Measurements from ENCODE around the gene C4orf46. TPM values are rescaled to one million over a fixed set of nuclear protein-coding genes. Genes with fewer than 3 reads are reported as not detected.

Gene C4orf46
- total and polyA plus RNA-seq, 2 of the 4 experiments (the other 2 are of a cell fraction): 8.1 to 10.0 TPM

GRCh38 chr4:158625544-158625943 lies 46.1 kb downstream of the C4orf46 start:
- Histone ChIP-seq H3K36me3 (ENCODE audit: control insufficient read depth, insufficient read depth, low read length) (no peaks in the 10 kb centered on the region), H3K4me2 (ENCODE audit: low read depth, low read length) (no peak overlapping the region), H3K18ac (ENCODE audit: low read depth, low read length) (no peak overlapping the region), H2AK5ac (ENCODE audit: low read depth, low read length) (no peak overlapping the region), H2BK15ac (ENCODE audit: low read depth, low read length) (no peak overlapping the region), H3K9ac (ENCODE audit: low read depth, low read length) (no peak overlapping the region), H4K5ac (ENCODE audit: low read depth, low read length) (no peak overlapping the region), H4K20me1 (ENCODE audit: insufficient read depth, low read length) (no peaks in the 10 kb centered on the region), H2BK120ac (ENCODE audit: low read depth, low read length) (no peak overlapping the region), H3K4me3 (ENCODE audit: insufficient read depth, low read depth, low read length) (no peak overlapping the region), H3K4ac (ENCODE audit: low read depth, low read length) (no peak overlapping the region), H3K27me3 (ENCODE audit: control insufficient read depth, insufficient read depth, low read length) (no peaks in the 10 kb centered on the region; the same call in 1 of the 2 replicates), H3K14ac (replicated peaks; ENCODE audit: low read depth, low read length) (no peak overlapping the region), H3K9me1 (ENCODE audit: insufficient read depth, low read length) (no peaks in the 10 kb centered on the region), H4K8ac (ENCODE audit: low read depth in 2 of 2, low read length in 2 of 2) (no peak overlapping the region), H2BK5ac (ENCODE audit: low read depth, low read length, poor library complexity, severe bottlenecking) (no peak overlapping the region), H2AK9ac (replicated peaks; ENCODE audit: low read depth, low read length, poor library complexity) (no peak overlapping the region), H3K23ac (ENCODE audit: low read depth, low read length) (no peak overlapping the region), H2BK20ac (ENCODE audit: low read depth, low read length) (no peak overlapping the region), H2AFZ (replicated peaks; ENCODE audit: low read length, poor library complexity) (no peak overlapping the region), H4K91ac (ENCODE audit: insufficient read depth, low read depth, low read length) (no peak overlapping the region), H3K56ac (ENCODE audit: extremely low read depth, insufficient read depth, low read length) (no peak overlapping the region), H3K79me1 (ENCODE audit: low read depth in 1 of 2, low read length in 2 of 2) (no peaks in the 10 kb centered on the region), H3K27ac (ENCODE audit: insufficient read depth, low read length) (no peak overlapping the region), H3K4me1 (ENCODE audit: control insufficient read depth, insufficient read depth, low read length) (no peaks in the 10 kb centered on the region), H3K9me3 (ENCODE audit: control insufficient read depth, insufficient read depth, low read length) (no peaks in the 10 kb centered on the region)
- no CpG with 5 or more reads among the region's 2 CpGs for WGBS, 2 experiments (ENCODE audit: extremely low coverage in 2 of 2, insufficient read length in 1 of 2)
- DNase-seq (no peak), ATAC-seq (ENCODE audit: low read depth) (no peak)
- intact Hi-C loops (cut with micrococcal nuclease): loop anchor here (1.0 to 5.0 kb wide), 4 partner anchors 215 to 633 kb away; no protein-coding TSS in a partner anchor
- dilution Hi-C loops (cut with HindIII; ENCODE audit: low sequenced_read_pairs, unreplicated experiment): no loop called here
- no peak for TF ChIP-seq POLR2A (IDR thresholded peaks at IDR 0.05; ENCODE audit: low read depth, low read length)
- no peak for TF ChIP-seq RFX5 (IDR thresholded peaks at IDR 0.05; ENCODE audit: low read depth, low read length)
- TF ChIP-seq, protein P1, sequence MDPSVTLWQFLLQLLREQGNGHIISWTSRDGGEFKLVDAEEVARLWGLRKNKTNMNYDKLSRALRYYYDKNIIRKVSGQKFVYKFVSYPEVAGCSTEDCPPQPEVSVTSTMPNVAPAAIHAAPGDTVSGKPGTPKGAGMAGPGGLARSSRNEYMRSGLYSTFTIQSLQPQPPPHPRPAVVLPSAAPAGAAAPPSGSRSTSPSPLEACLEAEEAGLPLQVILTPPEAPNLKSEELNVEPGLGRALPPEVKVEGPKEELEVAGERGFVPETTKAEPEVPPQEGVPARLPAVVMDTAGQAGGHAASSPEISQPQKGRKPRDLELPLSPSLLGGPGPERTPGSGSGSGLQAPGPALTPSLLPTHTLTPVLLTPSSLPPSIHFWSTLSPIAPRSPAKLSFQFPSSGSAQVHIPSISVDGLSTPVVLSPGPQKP (IDR thresholded peaks at IDR 0.05; ENCODE audit: borderline replicate concordance, low read depth, low read length): no peak
- no peak for TF ChIP-seq USF2 (IDR thresholded peaks at IDR 0.05; ENCODE audit: low read depth, low read length)
- TF ChIP-seq MAFK (IDR thresholded peaks at IDR 0.05; ENCODE audit: low read depth, low read length): no peak
- no peak for TF ChIP-seq RCOR1 (IDR thresholded peaks at IDR 0.05; ENCODE audit: insufficient replicate concordance, low read length)
- TF ChIP-seq, protein P2, sequence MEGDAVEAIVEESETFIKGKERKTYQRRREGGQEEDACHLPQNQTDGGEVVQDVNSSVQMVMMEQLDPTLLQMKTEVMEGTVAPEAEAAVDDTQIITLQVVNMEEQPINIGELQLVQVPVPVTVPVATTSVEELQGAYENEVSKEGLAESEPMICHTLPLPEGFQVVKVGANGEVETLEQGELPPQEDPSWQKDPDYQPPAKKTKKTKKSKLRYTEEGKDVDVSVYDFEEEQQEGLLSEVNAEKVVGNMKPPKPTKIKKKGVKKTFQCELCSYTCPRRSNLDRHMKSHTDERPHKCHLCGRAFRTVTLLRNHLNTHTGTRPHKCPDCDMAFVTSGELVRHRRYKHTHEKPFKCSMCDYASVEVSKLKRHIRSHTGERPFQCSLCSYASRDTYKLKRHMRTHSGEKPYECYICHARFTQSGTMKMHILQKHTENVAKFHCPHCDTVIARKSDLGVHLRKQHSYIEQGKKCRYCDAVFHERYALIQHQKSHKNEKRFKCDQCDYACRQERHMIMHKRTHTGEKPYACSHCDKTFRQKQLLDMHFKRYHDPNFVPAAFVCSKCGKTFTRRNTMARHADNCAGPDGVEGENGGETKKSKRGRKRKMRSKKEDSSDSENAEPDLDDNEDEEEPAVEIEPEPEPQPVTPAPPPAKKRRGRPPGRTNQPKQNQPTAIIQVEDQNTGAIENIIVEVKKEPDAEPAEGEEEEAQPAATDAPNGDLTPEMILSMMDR (conservative IDR thresholded peaks at IDR 0.05; ENCODE audit: low read depth, low read length): no peak
- ChIA-PET POLR2A (ENCODE audit: unreplicated experiment) (no interaction called here), CTCF (interaction anchor here (0.6 to 2.7 kb wide), 5 partner anchors 30 to 371 kb away, joined by 3 to 11 read pairs (median 3); no protein-coding TSS in a partner anchor)
- BruUV-seq (replicated peaks): no TSS peak
- in situ Hi-C loops (cut with MboI; ENCODE audit: low sequenced_read_pairs): loop anchor here (25.0 kb wide), 1 partner anchor 638 kb away; no protein-coding TSS in a partner anchor
